ENCODE results near the gene CACNA2D2.
"Not testable (repeated sequence)": the region's sequence is repeated elsewhere in the genome, so short reads cannot be mapped to it uniquely, and the experiment has no call there.

Gene CACNA2D2

GRCh38 chr3:50519471-50520089, 16.1 kb upstream of the CACNA2D2 start:
- TF ChIP-seq CTCF (IDR thresholded peaks at IDR 0.05; ENCODE audit: low read depth, low read length): peak; percentile 97
- H3K4me3 ChIP-seq (ENCODE audit: low read depth, low read length): no peak overlapping the region
- in situ Hi-C loops (cut with HindIII; ENCODE audit: low sequenced_read_pairs): no loop called here
- DNase-seq (ENCODE audit: low read depth, low spot score): peak; percentile 25

GRCh38 chr3:50518436-50518835, 15.0 kb upstream of the CACNA2D2 start:
- TF ChIP-seq CTCF (IDR thresholded peaks at IDR 0.05; ENCODE audit: low read depth, low read length): no peak
- DNase-seq (ENCODE audit: low read depth, low spot score): no peak
- in situ Hi-C loops (cut with HindIII; ENCODE audit: low sequenced_read_pairs): no loop called here
- H3K4me3 ChIP-seq (ENCODE audit: low read depth, low read length): no peak overlapping the region

GRCh38 chr3:50517721-50518206, 14.3 kb upstream of the CACNA2D2 start:
- in situ Hi-C loops (cut with HindIII; ENCODE audit: low sequenced_read_pairs): no loop called here
- no peak overlapping the region for H3K4me3 ChIP-seq (ENCODE audit: low read depth, low read length)
- no peak for DNase-seq (ENCODE audit: low read depth, low spot score)
- TF ChIP-seq CTCF (IDR thresholded peaks at IDR 0.05; ENCODE audit: low read depth, low read length): no peak

GRCh38 chr3:50516440-50516871, 13.0 kb upstream of the CACNA2D2 start:
- TF ChIP-seq CTCF (IDR thresholded peaks at IDR 0.05; ENCODE audit: low read depth, low read length): no peak
- no peak overlapping the region for H3K4me3 ChIP-seq (ENCODE audit: low read depth, low read length)
- no peak for DNase-seq (ENCODE audit: low read depth, low spot score)
- in situ Hi-C loops (cut with HindIII; ENCODE audit: low sequenced_read_pairs): no loop called here

GRCh38 chr3:50515565-50516439, 12.4 kb upstream of the CACNA2D2 start:
- in situ Hi-C loops (cut with HindIII; ENCODE audit: low sequenced_read_pairs): no loop called here
- no peak for TF ChIP-seq CTCF (IDR thresholded peaks at IDR 0.05; ENCODE audit: low read depth, low read length)
- H3K4me3 ChIP-seq (ENCODE audit: low read depth, low read length): no peak overlapping the region
- DNase-seq (ENCODE audit: low read depth, low spot score): peak; percentile 9

- H3K4me3 ChIP-seq (ENCODE audit: low read depth, low read length); DNase-seq (ENCODE audit: low read depth, low spot score); in situ Hi-C loops (cut with HindIII; ENCODE audit: low sequenced_read_pairs): not testable (repeated sequence)
These were observed 9.5 kb upstream of the CACNA2D2 start for GRCh38 chr3:50512908-50513307.

- in situ Hi-C loops (cut with HindIII; ENCODE audit: low sequenced_read_pairs): no loop called here
- no peak for DNase-seq (ENCODE audit: low read depth, low spot score)
- no peak overlapping the region for H3K4me3 ChIP-seq (ENCODE audit: low read depth, low read length)
- no peak for TF ChIP-seq CTCF (IDR thresholded peaks at IDR 0.05; ENCODE audit: low read depth, low read length)
These were observed 8.7 kb upstream of the CACNA2D2 start for GRCh38 chr3:50512131-50512530.

Measured in astrocyte of the spinal cord (primary cell).